GM19468 (cell line): ENCODE measurements around the gene BRSK2.

Experiments used
- ATAC-seq: cut with Tn5 transposase; IDR thresholded peaks from one replicate; pipeline ENCODE4 v1.9.1; 2021; ENCODE audit warnings: mild to moderate bottlenecking, moderate library complexity, moderate number of reproducible peaks; ENCODE audit not compliant: unreplicated experiment; ENCODE audit errors: extremely low read depth

BRSK2 gene

GRCh38 chr11:1373536-1374214 lies 16.1 kb upstream of the BRSK2 start:
- ATAC-seq = no peak

DNA sequence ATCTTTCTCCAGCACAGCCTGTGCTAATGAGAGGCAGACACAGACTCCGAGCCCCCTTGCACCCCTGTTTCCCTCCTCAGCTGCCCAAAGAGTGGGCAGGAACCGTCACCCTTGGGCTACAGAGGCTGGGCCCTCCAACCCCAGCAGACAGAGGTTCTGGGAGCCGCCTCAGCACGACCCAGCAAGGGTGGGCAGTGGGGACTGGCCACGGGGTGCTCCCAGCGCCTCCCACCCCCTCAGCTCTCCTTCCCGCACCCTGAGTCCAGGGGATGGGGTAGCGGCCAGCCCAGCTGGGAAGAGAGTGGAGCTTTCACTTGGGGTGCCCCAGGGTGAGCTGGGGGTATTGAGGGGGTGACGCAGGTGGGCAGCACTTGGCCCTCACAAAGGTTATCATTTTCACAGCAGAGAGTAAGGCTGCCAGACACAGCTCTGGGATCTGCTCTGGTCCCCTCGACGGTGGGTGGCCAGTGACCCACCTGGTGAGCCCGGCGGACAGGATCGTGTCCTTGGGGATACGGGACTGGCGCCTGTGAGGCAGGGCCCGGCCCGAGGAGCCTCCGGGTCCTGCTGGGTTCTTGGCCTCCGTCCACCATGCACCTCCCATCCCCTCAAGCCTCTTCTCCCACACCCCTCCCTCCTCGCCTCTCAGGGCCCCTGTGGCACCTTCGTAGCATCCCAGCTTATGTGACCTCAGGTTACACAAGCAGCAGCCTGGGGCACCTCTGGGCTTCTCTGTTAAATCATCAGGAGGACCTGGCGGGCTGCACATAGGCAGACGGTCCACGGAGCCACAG lies 14.4 kb upstream of the BRSK2 start:
- no peak for ATAC-seq

DNA sequence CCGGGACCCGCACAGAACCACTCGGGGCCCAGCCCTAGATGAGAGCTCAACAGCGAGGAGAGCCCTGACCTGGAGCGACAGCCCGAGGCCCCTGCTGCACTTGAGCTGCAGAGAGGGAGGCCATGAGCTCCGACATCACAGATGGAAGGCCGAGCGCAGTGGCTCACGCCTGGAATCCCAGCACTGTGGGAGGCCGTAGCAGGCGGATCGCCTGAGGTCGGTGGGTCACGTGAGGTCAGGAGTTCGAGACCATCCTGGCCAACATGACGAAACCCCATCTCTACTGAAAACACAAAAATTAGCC lies 13.8 kb upstream of the BRSK2 start:
- ATAC-seq = no peak

GRCh38 chr11:1377231-1377780 lies 12.4 kb upstream of the BRSK2 start:
- ATAC-seq = no peak

- no peak for ATAC-seq
Measured at GRCh38 chr11:1381793-1382425, 7.8 kb upstream of the BRSK2 start.

- ATAC-seq = no peak
Measured at GRCh38 chr11:1382429-1382828, 7.3 kb upstream of the BRSK2 start.

DNA sequence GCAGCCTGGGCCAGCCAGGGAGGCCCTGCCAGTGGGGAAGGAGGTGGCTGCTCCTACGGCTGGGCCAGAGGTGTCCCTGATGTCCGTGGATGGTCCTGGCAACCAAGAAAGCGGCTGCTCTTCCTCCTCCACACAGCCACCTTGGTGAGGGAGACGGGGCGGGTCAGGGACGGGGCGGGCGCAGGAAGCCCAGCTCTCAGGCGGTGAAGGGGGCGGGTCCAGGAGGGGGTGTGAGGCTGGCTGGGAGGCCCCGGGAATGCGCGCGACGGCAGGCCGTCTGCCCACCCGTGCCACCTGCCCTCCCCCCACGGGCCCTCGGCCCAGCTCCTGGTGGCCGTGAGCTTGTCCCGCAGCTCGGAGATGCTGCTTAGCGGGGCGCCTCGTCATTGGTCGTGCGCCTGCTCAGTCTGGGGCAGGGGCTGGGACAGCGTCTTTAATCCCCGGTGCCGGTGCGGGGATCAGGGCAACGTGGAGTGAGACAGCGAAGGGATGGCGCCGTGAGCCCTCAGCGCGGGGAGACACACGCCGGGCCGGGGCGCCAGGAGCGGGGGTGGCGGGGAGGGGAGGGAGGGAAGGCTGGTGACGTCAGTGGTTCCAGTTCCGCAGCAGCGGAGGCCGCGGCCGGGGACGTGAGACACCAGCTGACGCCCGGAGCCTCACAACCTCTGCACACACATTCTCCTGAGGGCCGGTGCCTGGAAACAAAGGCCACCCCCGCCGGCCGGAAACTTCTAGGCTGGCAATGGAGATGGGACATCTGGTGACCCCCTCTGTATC lies 6.7 kb upstream of the BRSK2 start:
- no peak for ATAC-seq

- no peak for ATAC-seq
Measured at GRCh38 chr11:1384199-1384970, 5.3 kb upstream of the BRSK2 start.

- ATAC-seq = no peak
Measured at GRCh38 chr11:1387521-1387920, 2.2 kb upstream of the BRSK2 start.

DNA sequence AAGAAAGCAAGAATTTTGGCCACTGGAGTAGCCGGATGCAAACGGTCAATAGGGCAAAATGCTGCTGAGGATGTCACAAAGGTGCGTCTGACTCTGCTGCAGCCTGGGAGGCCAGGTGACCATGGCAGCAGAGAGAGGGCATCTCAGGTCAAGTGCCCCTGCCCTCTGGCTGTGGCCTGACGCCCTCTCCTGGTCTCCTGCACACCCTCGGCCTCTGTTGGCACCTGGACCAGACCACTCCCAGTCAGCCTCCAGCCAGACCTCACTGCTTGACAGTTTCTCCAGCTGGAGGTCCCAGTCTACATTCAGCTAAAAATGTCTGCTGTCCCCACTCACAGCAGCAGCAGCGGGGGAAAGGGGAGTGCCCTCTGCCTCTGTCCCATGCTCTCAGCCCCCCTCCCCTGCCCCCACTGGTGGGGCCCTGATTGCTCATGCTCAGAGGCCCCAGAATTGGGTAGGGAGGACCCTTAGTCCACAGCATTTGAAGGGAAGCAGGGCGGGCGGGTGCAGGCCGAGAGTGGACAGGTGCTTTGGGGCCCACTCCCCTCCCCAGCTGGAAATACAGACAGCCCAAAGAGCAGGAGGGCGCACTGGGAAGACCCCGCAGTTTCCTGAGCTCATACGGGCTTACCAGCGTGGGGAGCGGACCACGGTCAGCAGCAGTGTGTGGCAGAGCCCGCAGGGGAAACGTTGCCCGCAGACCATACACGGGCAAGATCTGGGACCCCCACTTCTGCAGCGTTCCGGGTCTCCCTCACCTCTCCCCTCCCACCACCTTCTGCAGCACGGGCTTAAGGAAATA lies 1.6 kb upstream of the BRSK2 start:
- ATAC-seq = no peak

- ATAC-seq = no peak
Measured at GRCh38 chr11:1388763-1389102, 1.0 kb upstream of the BRSK2 start.

GRCh38 chr11:1389103-1389931 lies 417 bp upstream of the BRSK2 start:
- ATAC-seq = peak; percentile 40

DNA sequence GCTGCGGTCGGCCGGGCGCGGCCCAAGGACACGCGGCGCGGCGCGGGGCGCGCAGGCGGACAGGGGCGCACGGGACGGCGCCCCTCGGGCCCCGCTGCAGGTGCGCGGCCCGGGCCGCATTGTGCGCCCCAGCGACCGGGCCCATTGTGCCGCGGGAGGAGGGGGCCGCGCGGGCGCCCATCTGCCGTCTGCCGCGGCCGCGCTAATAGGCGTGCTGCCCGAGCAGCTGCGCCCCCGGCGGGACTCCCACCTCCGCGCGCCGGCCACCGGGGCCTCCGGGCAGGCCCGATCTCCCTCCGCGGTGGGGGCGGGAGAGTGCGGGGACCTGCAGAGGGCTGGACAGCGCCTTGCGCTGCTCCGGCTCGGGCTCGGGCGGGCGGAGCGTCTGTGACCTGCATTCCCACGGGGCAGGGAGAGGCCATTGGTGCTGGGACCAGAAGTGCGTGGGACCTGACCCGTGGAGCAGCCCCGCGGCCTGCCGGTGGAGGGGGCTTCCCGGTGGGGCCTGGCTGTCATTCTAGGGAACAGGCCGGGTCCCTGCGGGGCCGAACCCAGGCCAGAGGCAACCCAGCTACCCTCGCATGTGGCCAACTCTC lies 933 bp downstream of the BRSK2 start:
- ATAC-seq = no peak

DNA sequence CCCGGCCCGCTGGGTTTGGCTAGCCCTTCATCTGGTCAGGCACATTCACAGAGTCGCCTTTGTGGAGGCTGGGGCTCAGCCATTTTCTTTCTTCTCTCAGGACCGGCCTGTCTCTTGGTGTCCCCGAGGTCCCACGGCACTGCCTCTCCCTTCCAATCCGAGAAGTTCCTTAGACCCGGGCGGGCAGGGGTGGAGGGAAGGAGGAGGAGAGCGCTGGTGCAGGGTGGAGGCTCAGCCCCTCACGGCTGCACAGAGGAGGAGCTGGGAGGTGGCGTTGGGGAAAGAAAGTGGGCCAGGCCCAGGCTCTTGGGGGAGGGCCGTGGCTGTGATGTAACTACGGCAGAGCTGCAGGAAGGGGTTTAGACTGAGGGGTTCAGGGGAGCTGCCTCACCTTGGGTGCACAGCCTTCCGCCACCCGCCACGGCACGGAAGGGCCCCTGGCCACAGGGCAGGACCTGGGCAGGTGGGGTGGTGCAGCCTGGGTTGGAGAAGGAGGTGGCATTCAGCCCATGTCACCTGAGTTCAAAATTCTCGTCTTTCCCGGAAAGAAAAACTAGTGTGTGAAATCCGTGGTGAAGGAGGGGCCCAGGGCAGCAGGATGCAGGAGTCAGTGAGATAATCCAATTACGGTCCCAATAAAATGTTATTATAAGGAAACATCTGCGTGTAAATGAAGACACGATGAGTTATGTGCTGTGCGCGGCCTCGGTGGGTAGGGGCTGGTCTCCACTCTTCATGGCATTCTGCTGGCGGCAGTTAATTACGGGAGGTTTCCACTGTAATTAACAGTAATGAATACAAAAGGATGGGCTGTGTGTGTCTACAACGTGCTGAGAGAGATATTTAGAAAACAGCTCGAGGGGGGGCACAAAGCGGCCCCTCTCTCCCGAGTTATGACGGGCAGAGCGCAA lies 1.7 kb downstream of the BRSK2 start:
- ATAC-seq = no peak

GRCh38 chr11:1392111-1392510 lies 2.4 kb downstream of the BRSK2 start:
- no peak for ATAC-seq

DNA sequence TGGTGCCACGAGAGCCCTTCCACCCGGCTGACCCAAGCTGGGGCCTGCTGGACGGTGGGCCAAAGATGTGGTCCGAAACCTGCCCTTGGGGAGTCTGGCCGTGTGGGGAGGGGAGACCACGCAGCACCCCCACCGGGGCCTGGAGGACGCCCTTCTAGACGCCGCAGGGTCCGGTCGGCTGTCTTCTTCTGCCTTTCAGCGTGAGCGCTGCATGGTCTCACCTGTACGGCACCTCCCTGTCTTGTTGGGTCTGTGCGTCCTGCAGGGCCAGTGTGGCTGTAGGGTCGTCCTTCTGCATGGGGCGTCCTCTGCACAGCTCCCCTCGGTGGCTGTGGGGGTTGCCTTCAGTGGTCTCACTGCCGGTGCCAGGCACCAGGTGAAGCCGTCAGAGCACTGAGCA lies 2.8 kb downstream of the BRSK2 start:
- no peak for ATAC-seq
